22Rv1 (cell line): ENCODE results near the gene LRRC18.

Source experiments
- ZFX ChIP-seq: fragments of 450-650 bp; IDR thresholded peaks from 2 replicates; pipeline ENCODE4 v1.6.1; 2017; ENCODE audit warnings: antibody characterized with exemption, borderline replicate concordance
- TF ChIP-seq, protein P1 (sequence below): fragments of 450-650 bp; IDR thresholded peaks from 2 replicates; pipeline ENCODE4 v1.5.1; 2017; ENCODE audit warnings: mild to moderate bottlenecking

DNA sequence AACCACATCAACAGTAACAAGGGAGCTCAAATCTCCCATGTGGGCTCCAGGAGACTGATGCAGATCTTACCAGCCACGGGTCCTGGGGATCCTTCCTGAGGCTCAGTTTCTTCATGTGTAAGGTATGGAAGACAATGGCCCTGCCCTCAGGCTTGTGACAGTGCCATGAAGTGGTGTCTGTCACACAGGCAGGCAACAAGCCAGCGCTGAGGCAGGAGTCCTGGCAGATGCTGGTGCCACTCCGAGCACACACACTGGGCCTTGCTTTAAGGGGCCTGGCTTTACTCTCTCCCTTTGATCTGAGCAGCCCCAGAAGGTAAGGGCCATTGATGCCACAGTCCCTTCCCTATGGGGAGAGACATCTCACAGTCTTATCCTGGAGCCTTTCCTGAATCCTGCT, 28.4 kb upstream of the LRRC18 start:
- TF ChIP-seq, protein P1, sequence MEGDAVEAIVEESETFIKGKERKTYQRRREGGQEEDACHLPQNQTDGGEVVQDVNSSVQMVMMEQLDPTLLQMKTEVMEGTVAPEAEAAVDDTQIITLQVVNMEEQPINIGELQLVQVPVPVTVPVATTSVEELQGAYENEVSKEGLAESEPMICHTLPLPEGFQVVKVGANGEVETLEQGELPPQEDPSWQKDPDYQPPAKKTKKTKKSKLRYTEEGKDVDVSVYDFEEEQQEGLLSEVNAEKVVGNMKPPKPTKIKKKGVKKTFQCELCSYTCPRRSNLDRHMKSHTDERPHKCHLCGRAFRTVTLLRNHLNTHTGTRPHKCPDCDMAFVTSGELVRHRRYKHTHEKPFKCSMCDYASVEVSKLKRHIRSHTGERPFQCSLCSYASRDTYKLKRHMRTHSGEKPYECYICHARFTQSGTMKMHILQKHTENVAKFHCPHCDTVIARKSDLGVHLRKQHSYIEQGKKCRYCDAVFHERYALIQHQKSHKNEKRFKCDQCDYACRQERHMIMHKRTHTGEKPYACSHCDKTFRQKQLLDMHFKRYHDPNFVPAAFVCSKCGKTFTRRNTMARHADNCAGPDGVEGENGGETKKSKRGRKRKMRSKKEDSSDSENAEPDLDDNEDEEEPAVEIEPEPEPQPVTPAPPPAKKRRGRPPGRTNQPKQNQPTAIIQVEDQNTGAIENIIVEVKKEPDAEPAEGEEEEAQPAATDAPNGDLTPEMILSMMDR, result no peak
- TF ChIP-seq ZFX, result no peak
